IMR-90 (cell line): Measurements from ENCODE around the gene TNFRSF4. TPM values are rescaled to one million over a fixed set of nuclear protein-coding genes. Genes with fewer than 3 reads are reported as not detected.

Experiments
- ATAC-seq: fragments of 200-7000 bp; cut with Tn5 transposase; 2 replicates; pipeline ENCODE4 v1.9.1; 2020; ENCODE audit warnings: low read depth, mild to moderate bottlenecking, moderate library complexity
- BruUV-seq: library from RNA; stranded (reverse); fragments of 400-500 nt; replicated peaks from 2 replicates; lab custom pipeline; 2021; lab: Mats Ljungman, UMichigan
- CTCF ChIA-PET: fragments of 300-600 bp; formaldehyde crosslinking; extraction: SDS; loops from one replicate; lab custom pipeline; 2021; ENCODE audit warnings: antibody characterized with exemption; lab: Yijun Ruan, JAX
- POLR2A ChIA-PET: fragments of 300-600 bp; sonication (Branson Sonifier 250); formaldehyde crosslinking; loops from one replicate; lab custom pipeline; 2022; ENCODE audit warnings: antibody characterized with exemption; ENCODE audit not compliant: unreplicated experiment; lab: Charles Lee
- DNase-seq: peaks from one replicate; pipeline ENCODE4 v3.0.0; 2013
- H2AFZ ChIP-seq: replicated peaks from 2 replicates; pipeline ENCODE3; 2013; ENCODE audit warnings: low read length, mild to moderate bottlenecking; ENCODE audit not compliant: poor library complexity
- H2AK5ac ChIP-seq: 2 replicates; pipeline ENCODE4 v1.6.1; 2013; ENCODE audit warnings: low read depth, low read length, inconsistent platforms
- H2AK9ac ChIP-seq: replicated peaks from 2 replicates; pipeline ENCODE3; 2013; ENCODE audit warnings: mild to moderate bottlenecking, low read depth, low read length, moderate library complexity; ENCODE audit not compliant: poor library complexity
- H2BK120ac ChIP-seq: 2 replicates; pipeline ENCODE4 v1.6.1; 2013; ENCODE audit warnings: low read depth, low read length, inconsistent platforms
- H2BK15ac ChIP-seq: 3 replicates; pipeline ENCODE4 v1.6.1; 2013; ENCODE audit warnings: low read depth, low read length, inconsistent platforms
- H2BK20ac ChIP-seq: 2 replicates; pipeline ENCODE4 v1.6.1; 2013; ENCODE audit warnings: low read depth, mild to moderate bottlenecking, inconsistent platforms, low read length, moderate library complexity
- H2BK5ac ChIP-seq: 2 replicates; pipeline ENCODE4 v1.6.1; 2013; ENCODE audit warnings: mild to moderate bottlenecking, low read depth, low read length, inconsistent platforms; ENCODE audit not compliant: poor library complexity, severe bottlenecking
- H3K14ac ChIP-seq: replicated peaks from 2 replicates; pipeline ENCODE4 v1.6.1; 2013; ENCODE audit warnings: low read depth, low read length, inconsistent platforms
- H3K18ac ChIP-seq: 2 replicates; pipeline ENCODE4 v1.6.1; 2013; ENCODE audit warnings: low read depth, low read length, control low read depth
- H3K23ac ChIP-seq: 2 replicates; pipeline ENCODE4 v1.6.1; 2013; ENCODE audit warnings: low read depth, low read length, inconsistent platforms
- H3K27ac ChIP-seq: 2 replicates; pipeline ENCODE4 v1.5.1; 2013; ENCODE audit warnings: mild to moderate bottlenecking, control low read depth, low read length; ENCODE audit not compliant: insufficient read depth
- H3K27me3 ChIP-seq: 2 replicates; pipeline ENCODE4 v1.6.1; 2013; ENCODE audit warnings: low read length; ENCODE audit not compliant: control insufficient read depth, insufficient read depth
- H3K36me3 ChIP-seq: 2 replicates; pipeline ENCODE4 v1.6.1; 2013; ENCODE audit warnings: low read length, mixed read lengths; ENCODE audit not compliant: control insufficient read depth, insufficient read depth
- H3K4ac ChIP-seq: 2 replicates; pipeline ENCODE4 v1.6.1; 2013; ENCODE audit warnings: low read depth, low read length, inconsistent platforms
- H3K4me1 ChIP-seq: 2 replicates; pipeline ENCODE4 v1.6.1; 2013; ENCODE audit warnings: low read length, mixed read lengths; ENCODE audit not compliant: control insufficient read depth, insufficient read depth
- H3K4me2 ChIP-seq: 2 replicates; pipeline ENCODE4 v1.6.1; 2013; ENCODE audit warnings: low read depth, mild to moderate bottlenecking, control low read depth, low read length, moderate library complexity
- H3K4me3 ChIP-seq: 2 replicates; pipeline ENCODE4 v1.5.1; 2013; ENCODE audit warnings: low read depth, mild to moderate bottlenecking, control low read depth, low read length, moderate library complexity; ENCODE audit not compliant: insufficient read depth
- H3K56ac ChIP-seq: 2 replicates; pipeline ENCODE4 v1.6.1; 2013; ENCODE audit warnings: low read length, inconsistent platforms; ENCODE audit not compliant: insufficient read depth; ENCODE audit errors: extremely low read depth
- H3K79me1 ChIP-seq, 2 experiments: 2 replicates each; pipeline ENCODE4 v1.6.1; 2013; ENCODE audit warnings: low read length in 2 of 2, inconsistent platforms in 1 of 2, low read depth in 1 of 2
- H3K9ac ChIP-seq: 2 replicates; pipeline ENCODE4 v1.6.1; 2013; ENCODE audit warnings: low read depth, low read length, control low read depth
- H3K9me1 ChIP-seq: 2 replicates; pipeline ENCODE4 v1.6.1; 2013; ENCODE audit warnings: low read length, inconsistent platforms; ENCODE audit not compliant: insufficient read depth
- H3K9me3 ChIP-seq: 2 replicates; pipeline ENCODE4 v1.6.1; 2013; ENCODE audit warnings: low read length; ENCODE audit not compliant: control insufficient read depth, insufficient read depth
- H4K20me1 ChIP-seq: 2 replicates; pipeline ENCODE4 v1.6.1; 2013; ENCODE audit warnings: low read length, inconsistent platforms; ENCODE audit not compliant: insufficient read depth
- H4K5ac ChIP-seq: 2 replicates; pipeline ENCODE4 v1.6.1; 2013; ENCODE audit warnings: mild to moderate bottlenecking, low read depth, low read length, control low read depth
- H4K8ac ChIP-seq, 2 experiments: 2 replicates each; pipeline ENCODE4 v1.6.1; 2013; ENCODE audit warnings: low read depth in 2 of 2, low read length in 2 of 2, control low read depth in 1 of 2, inconsistent platforms in 1 of 2
- H4K91ac ChIP-seq: 2 replicates; pipeline ENCODE4 v1.6.1; 2013; ENCODE audit warnings: low read depth, low read length, inconsistent platforms; ENCODE audit not compliant: insufficient read depth
- RAD21 ChIP-seq: IDR thresholded peaks from 2 replicates; pipeline ENCODE4 v1.6.1; 2012; ENCODE audit warnings: low read length, improper control_type of control experiment
- SMC3 ChIP-seq: fragments of 150-350 bp; IDR thresholded peaks from 2 replicates; pipeline ENCODE4 v1.6.1; 2016; ENCODE audit warnings: low read depth, mild to moderate bottlenecking, antibody characterized with exemption, low read length, moderate library complexity
- WGBS, 2 experiments: methylation state at CpG; one replicate each; pipeline versions ENCODE4 v1.1.5 to v1.1.7; 2013; ENCODE audit warnings: missing lambda C conversion rate in 2 of 2; ENCODE audit not compliant: insufficient read length in 1 of 2; ENCODE audit errors: extremely low coverage in 2 of 2; 5-methylcytosine and 5-hydroxymethylcytosine counted together
- dilution Hi-C: fragments of 300-500 bp; cut with HindIII; formaldehyde crosslinking; loops from one replicate; pipeline ENCODE4 v1.14.3; 2018; ENCODE audit warnings: low sequenced_read_pairs; ENCODE audit not compliant: unreplicated experiment
- in situ Hi-C: fragments of 300-500 bp; cut with MboI; formaldehyde crosslinking; loops from 3 replicates; pipeline ENCODE4 v1.14.3; 2019; ENCODE audit warnings: low sequenced_read_pairs, inconsistent platforms, mixed read lengths
- intact Hi-C: fragments of 100-400 bp; cut with micrococcal nuclease; formaldehyde crosslinking; loops from 2 replicates; pipeline ENCODE4 v1.10.0; 2022
- polyA plus RNA-seq, 3 experiments: library from polyadenylated mRNA; depleted of rRNA; stranded (reverse); fragments of >200 nt; gene quantifications; 2 replicates each; pipeline ENCODE4 v1.2.3, GENCODE V29; 2012; ENCODE audit warnings: low replicate concordance in 1 of 3
- total RNA-seq: library from RNA; depleted of rRNA; stranded (reverse); fragments of >200 nt; gene quantifications from 2 replicates; pipeline ENCODE4 v1.2.3, GENCODE V29; 2012
- TF ChIP-seq, protein P1 (sequence below): fragments of 150-350 bp; IDR thresholded peaks from 2 replicates; pipeline ENCODE4 v1.6.1; 2016; ENCODE audit warnings: low read depth, mild to moderate bottlenecking, low read length, moderate library complexity, borderline replicate concordance

The TNFRSF4 gene
- total and polyA plus RNA-seq, 2 of the 4 experiments (the other 2 are of a cell fraction): 0.15 TPM; not detected in 1

DNA sequence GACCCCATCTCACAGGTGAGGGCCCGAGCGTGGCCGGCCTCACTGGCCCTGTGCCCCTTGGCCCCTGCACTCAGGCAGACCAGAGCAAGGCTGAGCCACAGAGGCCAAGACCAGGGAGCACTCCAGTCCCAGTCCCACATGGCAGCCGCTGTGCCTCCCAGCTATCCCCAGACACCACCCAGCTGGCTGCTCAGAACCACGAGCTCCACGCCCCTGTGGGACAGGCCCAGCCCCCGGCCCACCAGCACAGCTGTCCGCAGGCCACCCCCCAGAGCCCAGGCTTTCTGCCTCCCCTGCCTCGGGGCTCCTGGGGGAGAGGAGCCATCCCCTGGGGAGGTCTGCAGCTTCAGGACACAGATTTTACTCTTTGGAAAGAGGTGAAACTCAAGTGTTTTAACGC lies 41.7 kb upstream of the TNFRSF4 start:
- POLR2A ChIA-PET: no interaction called here
- H4K5ac ChIP-seq: no peak overlapping the region
- 100% methylated on average over 3 of the region's 10 CpGs; no CpG with 5 or more reads in 1 of the 2 experiments for WGBS, 2 experiments
- H3K9ac ChIP-seq: no peak overlapping the region
- dilution Hi-C loops: no loop called here
- no peak overlapping the region for H3K4ac ChIP-seq
- H2BK15ac ChIP-seq: no peak overlapping the region
- H4K20me1 ChIP-seq: peaks cover 10% of the 10 kb centered on the region
- H3K36me3 ChIP-seq: peaks cover 72% of the 10 kb centered on the region
- H3K4me2 ChIP-seq: no peak overlapping the region
- BruUV-seq: no TSS peak
- H2AK9ac ChIP-seq: no peak overlapping the region
- no peak overlapping the region for H3K4me3 ChIP-seq
- no peak overlapping the region for H3K14ac ChIP-seq
- DNase-seq (no peak), ATAC-seq (no peak)
- H3K56ac ChIP-seq: no peak overlapping the region
- peaks cover 14% of the 10 kb centered on the region for H3K9me1 ChIP-seq
- no peak overlapping the region for H2BK5ac ChIP-seq
- no peak overlapping the region for H2BK20ac ChIP-seq
- no peak overlapping the region for H4K91ac ChIP-seq
- no peak overlapping the region for H3K27ac ChIP-seq
- H3K79me1 ChIP-seq: peaks cover 12 to 55% of the 10 kb centered on the region in 2 experiments
- H2BK120ac ChIP-seq: no peak overlapping the region
- no peak overlapping the region for H3K18ac ChIP-seq
- no peak overlapping the region for H2AFZ ChIP-seq
- in situ Hi-C loops: no loop called here
- no peaks in the 10 kb centered on the region for H3K27me3 ChIP-seq
- no peak overlapping the region for H3K23ac ChIP-seq
- peaks cover 14% of the 10 kb centered on the region for H3K4me1 ChIP-seq
- H3K9me3 ChIP-seq: no peaks in the 10 kb centered on the region
- CTCF ChIA-PET: no interaction called here
- intact Hi-C loops: no loop called here
- no peak overlapping the region for H4K8ac ChIP-seq
- TF ChIP-seq RAD21: no peak
- TF ChIP-seq SMC3: no peak
- TF ChIP-seq, protein P1, sequence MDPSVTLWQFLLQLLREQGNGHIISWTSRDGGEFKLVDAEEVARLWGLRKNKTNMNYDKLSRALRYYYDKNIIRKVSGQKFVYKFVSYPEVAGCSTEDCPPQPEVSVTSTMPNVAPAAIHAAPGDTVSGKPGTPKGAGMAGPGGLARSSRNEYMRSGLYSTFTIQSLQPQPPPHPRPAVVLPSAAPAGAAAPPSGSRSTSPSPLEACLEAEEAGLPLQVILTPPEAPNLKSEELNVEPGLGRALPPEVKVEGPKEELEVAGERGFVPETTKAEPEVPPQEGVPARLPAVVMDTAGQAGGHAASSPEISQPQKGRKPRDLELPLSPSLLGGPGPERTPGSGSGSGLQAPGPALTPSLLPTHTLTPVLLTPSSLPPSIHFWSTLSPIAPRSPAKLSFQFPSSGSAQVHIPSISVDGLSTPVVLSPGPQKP: no peak
- no peak overlapping the region for H2AK5ac ChIP-seq
